Upper lobe of left lung (tissue), 4 donors: Measurements from ENCODE around the gene WBP1L.

Source experiments
- EP300 ChIP-seq, 4 donors: sonication (generic); formaldehyde crosslinking; IDR thresholded peaks; one replicate each; pipeline ENCODE4 v1.5.1; 2017; ENCODE audit warnings: antibody characterized with exemption in 4 of 4, control low read depth in 2 of 4
- POLR2A ChIP-seq, 4 donors: fragments of 450-650 bp; IDR thresholded peaks; one replicate each; pipeline ENCODE4 v1.5.1; 2016 to 2017; ENCODE audit warnings: antibody characterized with exemption in 4 of 4, mild to moderate bottlenecking in 2 of 4
- POLR2AphosphoS5 ChIP-seq, 2 donors: sonication (generic); formaldehyde crosslinking; IDR thresholded peaks; one replicate each; pipeline ENCODE4 v1.5.1; 2017; ENCODE audit warnings: antibody characterized with exemption in 2 of 2
- TF ChIP-seq, protein P1 (sequence below), 6 experiments: fragments of 450-650 bp in 4 of 6; fragments of 200-600 bp in 2 of 6; sonication (generic) in 2 of 6; IDR thresholded peaks; one replicate each; pipeline ENCODE4 v1.5.1; 2016 to 2019; ENCODE audit warnings: antibody characterized with exemption in 6 of 6

DNA sequence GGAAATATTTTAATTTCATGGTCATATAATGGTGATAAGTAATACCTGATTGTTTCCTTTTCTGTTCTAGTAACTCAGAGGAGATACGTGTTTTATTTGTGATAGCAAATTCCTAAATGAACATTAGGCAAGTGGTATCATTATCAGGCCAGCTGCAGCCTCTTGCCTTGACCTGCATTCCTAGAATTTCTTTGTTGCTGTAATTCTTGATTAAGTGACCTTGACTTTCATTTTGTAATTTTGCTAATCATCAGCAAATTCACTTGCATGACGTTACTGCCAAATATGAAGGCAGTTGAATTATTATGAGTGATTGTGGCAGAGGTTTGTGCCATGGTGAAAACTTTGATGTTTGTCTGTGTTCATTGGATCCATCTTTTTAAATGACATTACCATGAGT, 119.9 kb downstream of the WBP1L start:
- TF ChIP-seq, protein P1, sequence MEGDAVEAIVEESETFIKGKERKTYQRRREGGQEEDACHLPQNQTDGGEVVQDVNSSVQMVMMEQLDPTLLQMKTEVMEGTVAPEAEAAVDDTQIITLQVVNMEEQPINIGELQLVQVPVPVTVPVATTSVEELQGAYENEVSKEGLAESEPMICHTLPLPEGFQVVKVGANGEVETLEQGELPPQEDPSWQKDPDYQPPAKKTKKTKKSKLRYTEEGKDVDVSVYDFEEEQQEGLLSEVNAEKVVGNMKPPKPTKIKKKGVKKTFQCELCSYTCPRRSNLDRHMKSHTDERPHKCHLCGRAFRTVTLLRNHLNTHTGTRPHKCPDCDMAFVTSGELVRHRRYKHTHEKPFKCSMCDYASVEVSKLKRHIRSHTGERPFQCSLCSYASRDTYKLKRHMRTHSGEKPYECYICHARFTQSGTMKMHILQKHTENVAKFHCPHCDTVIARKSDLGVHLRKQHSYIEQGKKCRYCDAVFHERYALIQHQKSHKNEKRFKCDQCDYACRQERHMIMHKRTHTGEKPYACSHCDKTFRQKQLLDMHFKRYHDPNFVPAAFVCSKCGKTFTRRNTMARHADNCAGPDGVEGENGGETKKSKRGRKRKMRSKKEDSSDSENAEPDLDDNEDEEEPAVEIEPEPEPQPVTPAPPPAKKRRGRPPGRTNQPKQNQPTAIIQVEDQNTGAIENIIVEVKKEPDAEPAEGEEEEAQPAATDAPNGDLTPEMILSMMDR (IDR thresholded peaks at IDR 0.05), result no peak
- no peak for TF ChIP-seq POLR2A (IDR thresholded peaks at IDR 0.05)
- TF ChIP-seq EP300 (IDR thresholded peaks at IDR 0.05), result no peak
- TF ChIP-seq POLR2AphosphoS5 (IDR thresholded peaks at IDR 0.05), result no peak
